H1 (cell line): ENCODE results near the gene MICU2. TPM values are rescaled to one million over a fixed set of nuclear protein-coding genes. Genes with fewer than 3 reads are reported as not detected.

ENCODE experiments used
- CTCF ChIA-PET: fragments of 300-600 bp; sonication (Branson Sonifier 250); formaldehyde crosslinking; loops from one replicate; lab custom pipeline; 2021; ENCODE audit not compliant: partially characterized antibody; lab: Charles Lee
- POLR2A ChIA-PET: fragments of 300-600 bp; sonication (Branson Sonifier 250); formaldehyde crosslinking; loops from one replicate; lab custom pipeline; 2021; ENCODE audit warnings: inconsistent platforms; ENCODE audit not compliant: partially characterized antibody; lab: Charles Lee
- DNase-seq, 2 experiments: peaks; one replicate each; pipeline versions ENCODE4 v3.0.0 to v3.0.0-alpha.2; 2010 to 2022; ENCODE audit warnings: low spot score in 2 of 2, low read depth in 1 of 2, mixed read lengths in 1 of 2
- FAIRE-seq: peaks from 2 replicates; lab custom pipeline; 2011; peaks lifted over from hg19 to GRCh38; lab: Jason Lieb, UNC
- H2AFZ ChIP-seq: 2 replicates; pipeline ENCODE4 v1.8.1; 2012; ENCODE audit warnings: low read length, inconsistent platforms
- H2AK5ac ChIP-seq: 2 replicates; pipeline ENCODE4 v1.6.1; 2013; ENCODE audit warnings: low read depth, low read length
- H2BK120ac ChIP-seq: replicated peaks from 2 replicates; pipeline ENCODE3; 2013; ENCODE audit warnings: low read depth, low read length, inconsistent platforms
- H2BK12ac ChIP-seq: 2 replicates; pipeline ENCODE4 v1.6.1; 2013; ENCODE audit warnings: low read depth, low read length
- H2BK15ac ChIP-seq: 2 replicates; pipeline ENCODE4 v1.6.1; 2013; ENCODE audit warnings: low read length
- H2BK20ac ChIP-seq: 2 replicates; pipeline ENCODE4 v1.6.1; 2013; ENCODE audit warnings: low read length
- H2BK5ac ChIP-seq: 2 replicates; pipeline ENCODE4 v1.6.1; 2013; ENCODE audit warnings: low read depth, low read length
- H3K14ac ChIP-seq: 2 replicates; pipeline ENCODE4 v1.6.1; 2013; ENCODE audit warnings: inconsistent platforms; ENCODE audit not compliant: insufficient read length
- H3K18ac ChIP-seq: 2 replicates; pipeline ENCODE4 v1.6.1; 2013; ENCODE audit warnings: low read length; ENCODE audit errors: extremely low read depth
- H3K23ac ChIP-seq: 2 replicates; pipeline ENCODE4 v1.6.1; 2013; ENCODE audit warnings: inconsistent platforms; ENCODE audit not compliant: insufficient read length
- H3K23me2 ChIP-seq: 2 replicates; pipeline ENCODE4 v1.6.1; 2013; ENCODE audit warnings: low read depth, low read length
- H3K27ac ChIP-seq: 2 replicates; pipeline ENCODE4 v1.6.1; 2011; ENCODE audit warnings: low read depth, low read length, inconsistent platforms
- H3K27me3 ChIP-seq, 4 experiments: replicated peaks in 1 of 4; 1 replicate in 1 of 4; 2 replicates in 3 of 4; pipeline versions ENCODE4 v1.6.1 to v1.8.1; 2011 to 2013; ENCODE audit warnings: low read length in 3 of 4, mild to moderate bottlenecking in 3 of 4, inconsistent platforms in 2 of 4, mixed read lengths in 2 of 4, moderate library complexity in 1 of 4; ENCODE audit not compliant: control insufficient read depth in 3 of 4, insufficient read depth in 3 of 4; ENCODE audit errors: extremely low read depth in 1 of 4
- H3K36me3 ChIP-seq, 4 experiments: 2 replicates each; pipeline versions ENCODE4 v1.6.1 to v1.8.1; 2011 to 2013; ENCODE audit warnings: mild to moderate bottlenecking in 4 of 4, low read length in 3 of 4, moderate library complexity in 2 of 4, control low read depth in 1 of 4, inconsistent platforms in 1 of 4; ENCODE audit not compliant: insufficient read depth in 4 of 4, control insufficient read depth in 2 of 4
- H3K4ac ChIP-seq: replicated peaks from 2 replicates; pipeline ENCODE3; 2013; ENCODE audit warnings: low read length, low read depth, mixed read lengths, inconsistent platforms; ENCODE audit not compliant: insufficient read length
- H3K4me1 ChIP-seq, 4 experiments: replicated peaks in 1 of 4; 1 replicate in 1 of 4; 2 replicates in 3 of 4; pipeline versions ENCODE4 v1.6.1 to v1.8.1; 2011 to 2013; ENCODE audit warnings: low read length in 3 of 4, inconsistent platforms in 2 of 4, mixed read lengths in 1 of 4; ENCODE audit not compliant: insufficient read depth in 4 of 4, control insufficient read depth in 3 of 4
- H3K4me2 ChIP-seq, 2 experiments: 2 replicates each; pipeline versions ENCODE4 v1.6.1 to v1.8.1; 2011 to 2013; ENCODE audit warnings: low read depth in 2 of 2, low read length in 2 of 2, control low read depth in 1 of 2, inconsistent platforms in 1 of 2, mild to moderate bottlenecking in 1 of 2; ENCODE audit not compliant: insufficient read depth in 1 of 2
- H3K4me3 ChIP-seq, 4 experiments: fragments of 200-600, 300-600 bp in 1 of 4; sonication (generic), shearing (Covaris generic), sonication (Bioruptor Twin) in 1 of 4; 2 replicates each; pipeline versions ENCODE4 v1.5.1 to v1.8.1; 2011 to 2016; ENCODE audit warnings: low read length in 4 of 4, low read depth in 3 of 4, control low read depth in 2 of 4, inconsistent platforms in 2 of 4, mild to moderate bottlenecking in 2 of 4, mixed read lengths in 1 of 4, moderate library complexity in 1 of 4; ENCODE audit not compliant: insufficient read depth in 2 of 4; ENCODE audit errors: extremely low read depth in 1 of 4
- H3K56ac ChIP-seq: replicated peaks from 2 replicates; pipeline ENCODE3; 2013; ENCODE audit warnings: low read depth, mild to moderate bottlenecking, mixed read lengths, low read length, inconsistent platforms; ENCODE audit not compliant: insufficient read length
- H3K79me1 ChIP-seq: 2 replicates; pipeline ENCODE4 v1.6.1; 2013; ENCODE audit warnings: low read depth, low read length, control low read depth
- H3K79me2 ChIP-seq, 2 experiments: 2 replicates each; pipeline versions ENCODE4 v1.6.1 to v1.8.1; 2012 to 2013; ENCODE audit warnings: low read length in 2 of 2, mild to moderate bottlenecking in 2 of 2, inconsistent platforms in 1 of 2; ENCODE audit not compliant: insufficient read depth in 2 of 2, control insufficient read depth in 1 of 2
- H3K9ac ChIP-seq, 4 experiments: replicated peaks in 1 of 4; 1 replicate in 1 of 4; 2 replicates in 3 of 4; pipeline versions ENCODE4 v1.6.1 to v1.8.1; 2011 to 2013; ENCODE audit warnings: low read depth in 3 of 4, low read length in 3 of 4, control low read depth in 2 of 4, mild to moderate bottlenecking in 2 of 4, moderate library complexity in 2 of 4, inconsistent platforms in 1 of 4; ENCODE audit errors: extremely low read depth in 1 of 4
- H3K9me3 ChIP-seq, 2 experiments: 2 replicates each; pipeline versions ENCODE4 v1.6.1 to v1.8.1; 2012 to 2013; ENCODE audit warnings: mild to moderate bottlenecking in 2 of 2, moderate library complexity in 2 of 2, control low read depth in 1 of 2, inconsistent platforms in 1 of 2, low read depth in 1 of 2, low read length in 1 of 2, mixed read lengths in 1 of 2; ENCODE audit not compliant: insufficient read depth in 2 of 2
- H4K20me1 ChIP-seq, 2 experiments: replicated peaks in 1 of 2; 2 replicates each; pipeline versions ENCODE3 to v1.8.1; 2011 to 2013; ENCODE audit warnings: inconsistent platforms in 2 of 2, low read length in 2 of 2, mild to moderate bottlenecking in 1 of 2; ENCODE audit not compliant: insufficient read depth in 2 of 2, control insufficient read depth in 1 of 2
- H4K5ac ChIP-seq: 2 replicates; pipeline ENCODE4 v1.6.1; 2013; ENCODE audit warnings: low read length, low read depth, mixed read lengths, inconsistent platforms; ENCODE audit not compliant: insufficient read length
- H4K8ac ChIP-seq: 2 replicates; pipeline ENCODE4 v1.8.0; 2013; ENCODE audit warnings: mild to moderate bottlenecking, moderate library complexity, low read length, inconsistent platforms; ENCODE audit not compliant: insufficient read depth; ENCODE audit errors: extremely low read depth
- H4K91ac ChIP-seq: replicated peaks from 2 replicates; pipeline ENCODE3; 2013; ENCODE audit warnings: low read length, mixed read lengths, inconsistent platforms; ENCODE audit not compliant: insufficient read length
- ATF3 ChIP-seq: IDR thresholded peaks from 2 replicates; pipeline ENCODE4 v1.6.1; 2011; ENCODE audit warnings: low read depth, mild to moderate bottlenecking, low read length; ENCODE audit not compliant: insufficient read depth
- BCL11A ChIP-seq, 2 experiments: IDR thresholded peaks; one replicate each; pipeline ENCODE4 v1.6.1; 2011; ENCODE audit warnings: low read depth in 2 of 2, low read length in 2 of 2, mild to moderate bottlenecking in 2 of 2
- USF2 ChIP-seq: IDR thresholded peaks from 2 replicates; pipeline ENCODE4 v1.6.1; 2011; ENCODE audit warnings: low read length, improper control_type of control experiment
- WGBS, 2 experiments: shearing (Covaris generic) in 1 of 2; methylation state at CpG; one replicate each; pipeline versions ENCODE4 v1.1.6 to v1.1.7; 2013 to 2015; ENCODE audit warnings: low lambda C conversion rate in 2 of 2, mixed read lengths in 2 of 2, inconsistent platforms in 1 of 2, low coverage in 1 of 2, missing lambda C conversion rate in 1 of 2; ENCODE audit not compliant: insufficient replicate concordance in 2 of 2, insufficient coverage in 1 of 2, insufficient read length in 1 of 2; ENCODE audit errors: extremely low coverage in 1 of 2, missing lambda C conversion rate in 1 of 2; 5-methylcytosine and 5-hydroxymethylcytosine counted together
- polyA plus RNA-seq, 7 experiments: library from polyadenylated mRNA; depleted of rRNA in 3 of 7; stranded (reverse) in 5 of 7; unstranded in 2 of 7; fragments of >200 nt in 5 of 7; fragments of 200-250 nt in 2 of 7; gene quantifications; 1 replicate in 5 of 7; 2 replicates in 1 of 7; 4 replicates in 1 of 7; pipeline versions ENCODE4 v1.2.1 to v1.2.3, GENCODE V29; 2011 to 2013; ENCODE audit warnings: missing spikeins in 2 of 7, mixed read lengths in 2 of 7
- total RNA-seq: library from RNA; stranded (reverse); fragmentation: NEBNext Ultra II Directional; extraction: Animal tissue kit (Norgen Biotek cat#: 25700); gene quantifications from 2 replicates; pipeline ENCODE4 v1.2.1, GENCODE V29; 2021

Gene MICU2
- total and polyA plus RNA-seq, 2 of the 8 experiments (the other 6 are each of a cell fraction or from before 2014, with no cell fraction given): 34.6 to 36.5 TPM

GRCh38 chr13:21613791-21614190, 9.8 kb upstream of the MICU2 start:
- FAIRE-seq: no peak
- Histone ChIP-seq H3K4ac (no peak overlapping the region), H2BK5ac (no peak overlapping the region), H3K56ac (no peak overlapping the region), H2BK20ac (no peak overlapping the region), H2BK120ac (no peak overlapping the region), H3K79me2 (no peaks in the 10 kb centered on the region), H3K9ac (no peak overlapping the region), H3K23me2 (no peaks in the 10 kb centered on the region), H2AFZ (peak overlapping the region; percentile 73; the same call in 1 of the 2 replicates), H3K9me3 (no peaks in the 10 kb centered on the region), H3K79me1 (no peaks in the 10 kb centered on the region), H4K91ac (no peak overlapping the region), H3K4me3 (no peak overlapping the region), H4K5ac (no peak overlapping the region), H3K27ac (no peak overlapping the region), H3K36me3 (no peaks in the 10 kb centered on the region), H3K4me2 (no peak overlapping the region), H4K20me1 (no peaks in the 10 kb centered on the region), H2AK5ac (no peak overlapping the region), H4K8ac (no peak overlapping the region), H3K23ac (no peak overlapping the region), H3K14ac (no peak overlapping the region), H2BK15ac (no peak overlapping the region), H3K4me1 (no peaks in the 10 kb centered on the region), H3K27me3 (no peaks in the 10 kb centered on the region), H2BK12ac (no peak overlapping the region), H3K18ac (no peak overlapping the region)
- WGBS, 2 experiments: 85% methylated on average over 4 of the region's 4 CpGs; no CpG with 5 or more reads in 1 of the 2 experiments
- no peak for DNase-seq
- ChIA-PET POLR2A (no interaction called here), CTCF (interaction anchor here (1.5 kb wide), 1 partner anchor 24 kb away, joined by 3 read pairs; no protein-coding TSS in a partner anchor)
- TF ChIP-seq BCL11A (IDR thresholded peaks at IDR 0.05; ENCODE audit: low read depth in 2 of 2, low read length in 2 of 2) (no peak), USF2 (no peak), ATF3 (no peak)
